DOHH2 (cell line): ENCODE data around the gene TOMM40L.

ENCODE experiments used
- H3F3A ChIP-seq: fragments of 200-600 bp; sonication (generic), shearing (Covaris generic); 2 replicates; pipeline ENCODE4 v1.6.0; 2016; ENCODE audit warnings: antibody characterized with exemption, mild to moderate bottlenecking; ENCODE audit not compliant: control insufficient read depth, insufficient read depth
- H3K27ac ChIP-seq: fragments of 200-600 bp; sonication (generic); 2 replicates; pipeline ENCODE4 v1.5.1; 2014; ENCODE audit warnings: low read depth, mild to moderate bottlenecking, low read length, moderate library complexity
- H3K27me3 ChIP-seq: fragments of 200-600 bp; sonication (generic); 2 replicates; pipeline ENCODE4 v1.6.1; 2014; ENCODE audit warnings: mild to moderate bottlenecking, low read length, mixed read lengths; ENCODE audit not compliant: control insufficient read depth
- H3K36me3 ChIP-seq: fragments of 200-600 bp; sonication (generic); 2 replicates; pipeline ENCODE4 v1.6.1; 2014; ENCODE audit warnings: mild to moderate bottlenecking, low read length, moderate library complexity, mixed read lengths; ENCODE audit not compliant: control insufficient read depth
- H3K4me1 ChIP-seq: fragments of 200-600 bp; sonication (generic); 2 replicates; pipeline ENCODE4 v1.6.1; 2014; ENCODE audit warnings: mild to moderate bottlenecking, low read length, mixed read lengths; ENCODE audit not compliant: control insufficient read depth
- H3K4me2 ChIP-seq: fragments of 200-600 bp; sonication (generic); 2 replicates; pipeline ENCODE4 v1.6.0; 2014; ENCODE audit warnings: mild to moderate bottlenecking, low read length, moderate library complexity
- H3K4me3 ChIP-seq: fragments of 200-600 bp; sonication (generic); 2 replicates; pipeline ENCODE4 v1.5.1; 2014; ENCODE audit warnings: mild to moderate bottlenecking, low read length, mixed read lengths
- H3K79me2 ChIP-seq: fragments of 200-600 bp; sonication (generic); 2 replicates; pipeline ENCODE4 v1.6.1; 2014; ENCODE audit warnings: mild to moderate bottlenecking, low read length, mixed read lengths; ENCODE audit not compliant: control insufficient read depth
- H3K9me2 ChIP-seq: fragments of 200-600 bp; sonication (generic); replicated peaks from 2 replicates; pipeline ENCODE4 v1.6.1; 2014; ENCODE audit warnings: mild to moderate bottlenecking, low read length, mixed read lengths; ENCODE audit not compliant: control insufficient read depth
- H3K9me3 ChIP-seq: fragments of 200-600 bp; sonication (generic); 2 replicates; pipeline ENCODE4 v1.6.1; 2014; ENCODE audit warnings: antibody characterized with exemption, low read length, mixed read lengths; ENCODE audit not compliant: control insufficient read depth, insufficient read depth
- H4K20me1 ChIP-seq: fragments of 200-600 bp; sonication (generic); 2 replicates; pipeline ENCODE4 v1.6.0; 2014; ENCODE audit warnings: low read depth, mild to moderate bottlenecking, antibody characterized with exemption, low read length, moderate library complexity; ENCODE audit not compliant: control insufficient read depth, insufficient read depth
- CTCF ChIP-seq: fragments of 200-600 bp; sonication (generic); IDR thresholded peaks from one replicate; pipeline ENCODE4 v1.5.1; 2014; ENCODE audit warnings: antibody characterized with exemption, mild to moderate bottlenecking, low read depth, low read length; ENCODE audit not compliant: poor library complexity, severe bottlenecking
- EZH2phosphoT487 ChIP-seq: fragments of 200-600 bp; sonication (generic); IDR thresholded peaks from 2 replicates; pipeline ENCODE4 v1.6.1; 2017; ENCODE audit warnings: borderline replicate concordance, mild to moderate bottlenecking, antibody characterized with exemption, low read length, moderate library complexity, mixed read lengths

TOMM40L gene

DNA sequence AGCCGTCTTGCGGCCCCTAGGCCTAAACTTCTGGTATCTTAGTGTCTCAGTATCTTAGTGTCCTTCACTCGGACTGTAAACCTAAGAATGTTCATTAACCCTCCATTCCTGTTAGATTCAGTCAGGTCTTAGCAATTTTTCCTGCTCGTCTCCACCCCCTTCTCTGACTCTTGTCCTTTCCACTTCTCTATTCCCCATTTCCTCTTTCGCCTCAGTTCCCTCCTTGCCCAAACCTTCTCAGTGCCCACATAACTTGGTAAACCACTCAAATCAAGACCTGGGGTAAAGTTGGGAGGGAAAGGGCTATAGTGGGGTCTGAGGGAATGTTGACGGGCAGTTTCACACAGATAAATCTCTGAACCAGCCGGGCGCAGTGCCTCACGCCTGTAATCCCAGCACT, 11.5 kb upstream of the TOMM40L start:
- H3K9me3 ChIP-seq, result no peaks in the 10 kb centered on the region
- H3K36me3 ChIP-seq, result peaks cover 50% of the 10 kb centered on the region
- H3K9me2 ChIP-seq, result no peaks in the 10 kb centered on the region
- H3K27me3 ChIP-seq, result no peaks in the 10 kb centered on the region
- TF ChIP-seq CTCF (no peak), EZH2phosphoT487 (no peak)
- peaks cover 3% of the 10 kb centered on the region for H3F3A ChIP-seq
- H3K4me2 ChIP-seq, result no peak overlapping the region
- no peaks in the 10 kb centered on the region for H3K79me2 ChIP-seq
- no peaks in the 10 kb centered on the region for H4K20me1 ChIP-seq
- H3K4me1 ChIP-seq, result peaks cover 36% of the 10 kb centered on the region
- no peak overlapping the region for H3K27ac ChIP-seq
- H3K4me3 ChIP-seq, result no peak overlapping the region

DNA sequence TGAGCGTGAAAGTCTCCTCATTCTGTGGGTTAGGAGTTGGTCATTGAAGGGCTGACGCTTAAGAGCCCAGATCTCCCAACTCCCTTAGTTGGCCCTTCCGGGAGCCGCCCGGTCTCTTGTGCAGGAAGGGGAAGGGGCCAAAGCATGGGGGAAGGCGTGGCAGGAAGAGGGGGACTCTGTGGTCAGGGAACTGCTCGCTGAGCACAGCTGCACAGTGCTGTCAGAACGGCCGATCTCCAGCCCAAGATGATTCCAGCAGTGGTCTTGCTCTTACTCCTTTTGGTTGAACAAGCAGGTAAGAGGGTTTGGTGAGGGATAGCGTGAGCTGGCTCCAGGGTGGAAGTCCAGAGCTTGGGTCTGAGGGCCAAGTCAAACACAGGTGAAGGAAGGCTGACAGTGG, 10.8 kb upstream of the TOMM40L start, which contains the start of gene FCER1G:
TSS of gene FCER1G (plus strand) at position 220 of the 400 bp plus-strand sequence. CDS start at position 247, 27 bp downstream.
- TF ChIP-seq EZH2phosphoT487, result no peak
- no peak for TF ChIP-seq CTCF
- H3K9me2 ChIP-seq, result no peaks in the 10 kb centered on the region
- no peaks in the 10 kb centered on the region for H4K20me1 ChIP-seq
- H3K4me3 ChIP-seq, result no peak within 1 kb of the TSS
- no peak within 1 kb of the TSS for H3K4me2 ChIP-seq
- peaks cover 29% of the 10 kb centered on the region for H3K4me1 ChIP-seq
- peaks cover 3% of the 10 kb centered on the region for H3F3A ChIP-seq
- H3K27me3 ChIP-seq, result no peaks in the 10 kb centered on the region
- no peaks in the 10 kb centered on the region for H3K79me2 ChIP-seq
- no peak within 1 kb of the TSS for H3K27ac ChIP-seq
- H3K36me3 ChIP-seq, result peaks cover 43% of the 10 kb centered on the region
- H3K9me3 ChIP-seq, result no peaks in the 10 kb centered on the region

GRCh38 chr1:161216945-161217712, 8.7 kb upstream of the TOMM40L start:
- no peaks in the 10 kb centered on the region for H3K27me3 ChIP-seq
- no peaks in the 10 kb centered on the region for H3K9me3 ChIP-seq
- peaks cover 28% of the 10 kb centered on the region for H3K4me1 ChIP-seq
- H3K36me3 ChIP-seq, result peaks cover 22% of the 10 kb centered on the region
- no peaks in the 10 kb centered on the region for H4K20me1 ChIP-seq
- no peaks in the 10 kb centered on the region for H3K9me2 ChIP-seq
- TF ChIP-seq CTCF, result no peak
- no peak for TF ChIP-seq EZH2phosphoT487
- no peak overlapping the region for H3K27ac ChIP-seq
- peak overlapping the region; percentile 42 for H3K4me2 ChIP-seq
- H3K79me2 ChIP-seq, result no peaks in the 10 kb centered on the region
- H3K4me3 ChIP-seq, result no peak overlapping the region
- peaks cover 3% of the 10 kb centered on the region for H3F3A ChIP-seq
